Esophagus muscularis mucosa (tissue), 4 donors: ENCODE data around the gene FTSJ1. TPM values are rescaled to one million over a fixed set of nuclear protein-coding genes. Genes with fewer than 3 reads are reported as not detected.

Experiments
- DNase-seq: peaks from one replicate; pipeline ENCODE4 v3.0.0-alpha.2; 2017; ENCODE audit errors: extremely low spot score
- H3K27ac ChIP-seq, 4 donors: fragments of 200-600 bp; sonication (generic); replicated peaks in 1 of 4; 1 replicate in 3 of 4; 2 replicates in 1 of 4; pipeline ENCODE4 v1.5.1; 2016 to 2019; ENCODE audit warnings: mild to moderate bottlenecking in 1 of 4
- H3K27me3 ChIP-seq, 4 donors: fragments of 200-600 bp; sonication (generic); one replicate each; pipeline versions ENCODE4 v1.5.1 to v1.6.0; 2016 to 2019
- H3K36me3 ChIP-seq, 4 donors: fragments of 200-600 bp; sonication (generic); one replicate each; pipeline ENCODE4 v1.5.1; 2016 to 2019
- H3K4me1 ChIP-seq, 4 donors: fragments of 200-600 bp; sonication (generic); one replicate each; pipeline ENCODE4 v1.5.1; 2016 to 2019
- H3K4me3 ChIP-seq, 4 donors: fragments of 200-600 bp; sonication (generic); 1 replicate in 2 of 4; 2 replicates in 2 of 4; pipeline ENCODE4 v1.5.1; 2016 to 2019; ENCODE audit warnings: mild to moderate bottlenecking in 4 of 4, moderate library complexity in 1 of 4
- H3K9me3 ChIP-seq, 4 donors: fragments of 200-600 bp; sonication (generic); 1 replicate in 3 of 4; 2 replicates in 1 of 4; pipeline ENCODE4 v1.5.1; 2016 to 2019
- EP300 ChIP-seq: sonication (generic); formaldehyde crosslinking; IDR thresholded peaks from one replicate; pipeline ENCODE4 v1.6.1; 2017; ENCODE audit warnings: antibody characterized with exemption
- POLR2A ChIP-seq: fragments of 450-650 bp; IDR thresholded peaks from one replicate; pipeline ENCODE4 v1.6.1; 2017; ENCODE audit warnings: antibody characterized with exemption, moderate library complexity, mild to moderate bottlenecking, low read depth
- POLR2AphosphoS5 ChIP-seq, 2 donors: sonication (generic); formaldehyde crosslinking; IDR thresholded peaks; one replicate each; pipeline ENCODE4 v1.6.1; 2017; ENCODE audit warnings: antibody characterized with exemption in 2 of 2
- WGBS: methylation state at CpG from one replicate; pipeline ENCODE4 v1.1.5; 2018; 5-methylcytosine and 5-hydroxymethylcytosine counted together
- intact Hi-C: fragments of 100-400 bp; cut with DNase I; formaldehyde crosslinking; loops from one replicate; pipeline ENCODE4 v1.15.1; 2023
- total RNA-seq, 4 donors: library from RNA; depleted of rRNA; stranded (reverse); fragments of >200 nt; gene quantifications; one replicate each; pipeline versions ENCODE4 v1.1.0 to v1.2.1, GENCODE V29; 2016
- TF ChIP-seq, protein P1 (sequence below), 3 experiments: fragments of 200-600 bp in 2 of 3; fragments of 450-650 bp in 1 of 3; sonication (generic) in 2 of 3; IDR thresholded peaks; one replicate each; pipeline ENCODE4 v1.5.1; 2017 to 2019; ENCODE audit warnings: antibody characterized with exemption in 3 of 3, mild to moderate bottlenecking in 2 of 3, moderate library complexity in 1 of 3

Gene FTSJ1
- total RNA-seq, 4 donors from 2014 or later: 38.5 to 47.3 (median 43.9) TPM

- WGBS: 67% methylated on average over 5 of the region's 5 CpGs
- Histone ChIP-seq H3K4me3 (no peak overlapping the region), H3K4me1 (no peaks in the 10 kb centered on the region), H3K27me3 (no peaks in the 10 kb centered on the region), H3K27ac (peak overlapping the region in 3 of 4 donors; percentile 27 to 48 (median 34)), H3K9me3 (no peaks in the 10 kb centered on the region), H3K36me3 (peaks cover 0 to 23% (median 19%) of the 10 kb centered on the region in 4 donors)
- intact Hi-C loops: no loop called here
- TF ChIP-seq POLR2A (no peak), EP300 (no peak), POLR2AphosphoS5 (IDR thresholded peaks at IDR 0.05) (no peak)
- TF ChIP-seq, protein P1, sequence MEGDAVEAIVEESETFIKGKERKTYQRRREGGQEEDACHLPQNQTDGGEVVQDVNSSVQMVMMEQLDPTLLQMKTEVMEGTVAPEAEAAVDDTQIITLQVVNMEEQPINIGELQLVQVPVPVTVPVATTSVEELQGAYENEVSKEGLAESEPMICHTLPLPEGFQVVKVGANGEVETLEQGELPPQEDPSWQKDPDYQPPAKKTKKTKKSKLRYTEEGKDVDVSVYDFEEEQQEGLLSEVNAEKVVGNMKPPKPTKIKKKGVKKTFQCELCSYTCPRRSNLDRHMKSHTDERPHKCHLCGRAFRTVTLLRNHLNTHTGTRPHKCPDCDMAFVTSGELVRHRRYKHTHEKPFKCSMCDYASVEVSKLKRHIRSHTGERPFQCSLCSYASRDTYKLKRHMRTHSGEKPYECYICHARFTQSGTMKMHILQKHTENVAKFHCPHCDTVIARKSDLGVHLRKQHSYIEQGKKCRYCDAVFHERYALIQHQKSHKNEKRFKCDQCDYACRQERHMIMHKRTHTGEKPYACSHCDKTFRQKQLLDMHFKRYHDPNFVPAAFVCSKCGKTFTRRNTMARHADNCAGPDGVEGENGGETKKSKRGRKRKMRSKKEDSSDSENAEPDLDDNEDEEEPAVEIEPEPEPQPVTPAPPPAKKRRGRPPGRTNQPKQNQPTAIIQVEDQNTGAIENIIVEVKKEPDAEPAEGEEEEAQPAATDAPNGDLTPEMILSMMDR (IDR thresholded peaks at IDR 0.05): no peak
- no peak for DNase-seq
Measured at GRCh38 chrX:48531358-48531959, 55.5 kb downstream of the FTSJ1 start.

- no peak for DNase-seq
- 78% methylated on average over 1 of the region's 1 CpG for WGBS
- Histone ChIP-seq H3K4me3 (no peak overlapping the region), H3K27ac (peak overlapping the region in 2 of 4 donors; percentile 31 to 48), H3K36me3 (peaks cover 0 to 17% (median 15%) of the 10 kb centered on the region in 4 donors), H3K4me1 (no peaks in the 10 kb centered on the region), H3K9me3 (no peaks in the 10 kb centered on the region), H3K27me3 (no peaks in the 10 kb centered on the region)
- TF ChIP-seq POLR2A (no peak), POLR2AphosphoS5 (IDR thresholded peaks at IDR 0.05) (no peak), EP300 (no peak)
- TF ChIP-seq, protein P1 (IDR thresholded peaks at IDR 0.05): no peak
- intact Hi-C loops: no loop called here
Measured at GRCh38 chrX:48532161-48532560, 56.2 kb downstream of the FTSJ1 start.

DNA sequence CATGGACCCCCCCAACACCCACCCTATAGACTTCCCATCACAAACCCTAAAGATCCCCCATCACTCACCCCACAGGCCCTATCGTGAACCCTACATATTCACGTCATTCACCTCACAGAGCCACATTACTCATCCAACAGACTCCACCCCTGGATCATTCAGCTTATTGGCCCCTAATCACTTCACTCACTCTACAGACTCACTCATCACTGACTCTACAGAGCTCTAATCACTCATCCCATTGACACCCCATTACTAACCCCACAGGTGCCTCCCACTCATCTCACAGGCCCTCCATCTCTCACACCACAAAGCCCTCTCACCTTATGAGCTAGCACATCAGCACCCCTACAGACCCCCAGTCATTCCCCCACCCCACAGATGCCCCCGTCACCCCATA, 57.2 kb downstream of the FTSJ1 start:
- no peak for TF ChIP-seq POLR2A
- no peak for TF ChIP-seq POLR2AphosphoS5 (IDR thresholded peaks at IDR 0.05)
- TF ChIP-seq, protein P1 (IDR thresholded peaks at IDR 0.05): no peak
- TF ChIP-seq EP300: no peak
- 90% methylated on average over 3 of the region's 3 CpGs for whole genome bisulfite sequencing
- no peaks in the 10 kb centered on the region for H3K27me3 ChIP-seq
- H3K4me3 ChIP-seq: no peak overlapping the region
- intact Hi-C loops: no loop called here
- no peaks in the 10 kb centered on the region for H3K9me3 ChIP-seq
- no peaks in the 10 kb centered on the region for H3K4me1 ChIP-seq
- no peak for DNase-seq
- no peak overlapping the region for H3K27ac ChIP-seq
- peaks cover 0 to 7% (median 6%) of the 10 kb centered on the region in 4 donors for H3K36me3 ChIP-seq

Other genes starting within 250 kb of the FTSJ1 start
- gene SSX1, start 220.8 kb upstream of the FTSJ1 start, total RNA-seq: not detected
- gene SSX3, start 119.5 kb upstream of the FTSJ1 start, total RNA-seq: not detected
- gene SSX4, start 92.7 kb upstream of the FTSJ1 start, total RNA-seq: not detected
- gene SSX4B, start 64.2 kb upstream of the FTSJ1 start, total RNA-seq: not detected
- gene SLC38A5, start 5.9 kb upstream of the FTSJ1 start, total RNA-seq: 1 to 10 TPM; 2.5 to 7.9 (median 7.4) TPM
- gene PORCN, start 32.8 kb downstream of the FTSJ1 start, total RNA-seq: 10 to 100 TPM; 15.0 to 21.5 (median 18.9) TPM
- gene EBP, start 45.6 kb downstream of the FTSJ1 start, total RNA-seq: 10 to 100 TPM; 15.7 to 20.7 (median 17.4) TPM
- 10 to 100 TPM; 10.3 to 22.4 (median 16.4) TPM for gene TBC1D25, start 63.5 kb downstream of the FTSJ1 start, total RNA-seq
- 100 to 1,000 TPM in 3 of 4 donors, 10 to 100 TPM in 1; 94.0 to 204 (median 156) TPM for gene RBM3, start 98.3 kb downstream of the FTSJ1 start, total RNA-seq
- 100 to 1,000 TPM; 123 to 166 (median 152) TPM for gene WDR13, start 121.3 kb downstream of the FTSJ1 start, total RNA-seq
- gene WAS, start 207.6 kb downstream of the FTSJ1 start, total RNA-seq: 1 to 10 TPM; 3.2 to 9.9 (median 7.5) TPM
- gene SUV39H1, start 220.5 kb downstream of the FTSJ1 start, total RNA-seq: 1 to 10 TPM; 2.5 to 4.5 (median 4.3) TPM